PC-9 (cell line): ENCODE data around the gene RUNX2. TPM values are rescaled to one million over a fixed set of nuclear protein-coding genes. Genes with fewer than 3 reads are reported as not detected.

Source experiments
- BruUV-seq: library from RNA; stranded (reverse); fragments of 400-500 nt; replicated peaks from 2 replicates; lab custom pipeline; 2021; lab: Mats Ljungman, UMichigan
- CTCF ChIA-PET: fragments of 300-600 bp; sonication (Branson Sonifier 250); formaldehyde crosslinking; loops from one replicate; lab custom pipeline; 2022; ENCODE audit warnings: antibody characterized with exemption; lab: Charles Lee
- POLR2A ChIA-PET: fragments of 300-600 bp; sonication (Branson Sonifier 250); formaldehyde crosslinking; loops from one replicate; lab custom pipeline; 2022; ENCODE audit warnings: antibody characterized with exemption; ENCODE audit not compliant: unreplicated experiment; lab: Charles Lee
- DNase-seq, 2 experiments: peaks; one replicate each; pipeline versions ENCODE4 v3.0.0 to v3.0.0-alpha.2; 2015 to 2022; ENCODE audit warnings: mixed read lengths in 1 of 2
- H2AFZ ChIP-seq: fragments of 200-600 bp; sonication (generic); 2 replicates; pipeline ENCODE4 v1.8.1; 2017; ENCODE audit warnings: antibody characterized with exemption
- H3F3A ChIP-seq: fragments of 200-600 bp; sonication (generic); 2 replicates; pipeline ENCODE4 v1.8.1; 2017; ENCODE audit warnings: antibody characterized with exemption, mild to moderate bottlenecking, low read depth; ENCODE audit not compliant: insufficient read depth
- H3K27ac ChIP-seq: fragments of 200-600 bp; sonication (generic); 2 replicates; pipeline ENCODE4 v1.6.1; 2016; ENCODE audit warnings: mixed run types
- H3K27me3 ChIP-seq: fragments of 200-600 bp; sonication (generic); 2 replicates; pipeline ENCODE4 v1.6.1; 2016; ENCODE audit warnings: low read depth, mixed run types; ENCODE audit not compliant: insufficient read depth
- H3K36me3 ChIP-seq: fragments of 200-600 bp; sonication (generic); 2 replicates; pipeline ENCODE4 v1.6.1; 2016; ENCODE audit warnings: low read depth, mixed run types
- H3K4me1 ChIP-seq: fragments of 200-600 bp; sonication (generic); replicated peaks from 2 replicates; pipeline ENCODE4 v1.6.1; 2016; ENCODE audit warnings: mixed run types; ENCODE audit not compliant: insufficient read depth
- H3K4me2 ChIP-seq: fragments of 200-600 bp; sonication (generic); 2 replicates; pipeline ENCODE4 v1.6.1; 2017; ENCODE audit warnings: mixed run types
- H3K4me3 ChIP-seq: fragments of 200-600 bp; sonication (generic); 2 replicates; pipeline ENCODE4 v1.6.1; 2016; ENCODE audit warnings: mixed run types
- H3K79me2 ChIP-seq: fragments of 200-600 bp; sonication (generic); 2 replicates; pipeline ENCODE4 v1.6.1; 2017; ENCODE audit warnings: low read depth, mixed run types
- H3K9me2 ChIP-seq: fragments of 200-600 bp; sonication (generic); 2 replicates; pipeline ENCODE4 v1.8.1; 2017; ENCODE audit warnings: mild to moderate bottlenecking; ENCODE audit not compliant: insufficient read depth
- H3K9me3 ChIP-seq: fragments of 200-600 bp; sonication (generic); 2 replicates; pipeline ENCODE4 v1.8.1; 2016; ENCODE audit warnings: low read depth; ENCODE audit not compliant: insufficient read depth
- H4K20me1 ChIP-seq: fragments of 200-600 bp; sonication (generic); 2 replicates; pipeline ENCODE4 v1.8.1; 2017; ENCODE audit not compliant: insufficient read depth
- CTCF ChIP-seq: fragments of 200-600 bp; sonication (generic); conservative IDR thresholded peaks from 2 replicates; pipeline ENCODE4 v1.6.1; 2017; ENCODE audit warnings: mixed run types, antibody characterized with exemption, mild to moderate bottlenecking, moderate library complexity
- EZH2 ChIP-seq: fragments of 200-600 bp; sonication (generic); IDR thresholded peaks from 2 replicates; pipeline ENCODE4 v1.8.0; 2017; ENCODE audit warnings: antibody characterized with exemption, low read depth
- intact Hi-C: fragments of 100-400 bp; cut with micrococcal nuclease; formaldehyde crosslinking; loops from one replicate; pipeline ENCODE4 v1.10.0; 2022; ENCODE audit not compliant: unreplicated experiment
- total RNA-seq: library from RNA; stranded (reverse); gene quantifications from 2 replicates; pipeline ENCODE4 v1.2.3, GENCODE V29; 2021

Gene RUNX2
- total RNA-seq, 1 experiment from 2014 or later: 12.5 TPM

- TF ChIP-seq EZH2 (no peak), CTCF (no peak)
- BruUV-seq: no TSS peak
Measured at GRCh38 chr6:45326698-45327417, 1.3 kb upstream of the RUNX2 start.

GRCh38 chr6:45328523-45328922, 393 bp downstream of the RUNX2 start:
- no peaks in the 10 kb centered on the region for H3K36me3 ChIP-seq
- no TSS peak for BruUV-seq
- POLR2A ChIA-PET: no interaction called here
- no peaks in the 10 kb centered on the region for H3K27me3 ChIP-seq
- no peak overlapping the region for H2AFZ ChIP-seq
- CTCF ChIA-PET: interaction anchor here (0.6 kb wide), 1 partner anchor 19 kb away, joined by 3 read pairs; no protein-coding TSS in a partner anchor
- H3K9me3 ChIP-seq: no peaks in the 10 kb centered on the region
- intact Hi-C loops: no loop called here
- H3F3A ChIP-seq: no peaks in the 10 kb centered on the region
- no peak for TF ChIP-seq CTCF
- no peak for TF ChIP-seq EZH2
- H3K4me3 ChIP-seq: no peak overlapping the region
- DNase-seq: no peak
- peaks cover 3% of the 10 kb centered on the region; the same call in 1 of the 2 replicates for H3K9me2 ChIP-seq
- no peak overlapping the region for H3K4me2 ChIP-seq
- H3K27ac ChIP-seq: no peak overlapping the region
- no peaks in the 10 kb centered on the region for H3K79me2 ChIP-seq
- no peaks in the 10 kb centered on the region for H3K4me1 ChIP-seq
- no peaks in the 10 kb centered on the region for H4K20me1 ChIP-seq

More at GRCh38 chr6:45326698-45327417, 1.3 kb upstream of the RUNX2 start:
- H2AFZ ChIP-seq: no peak overlapping the region
- peaks cover 3% of the 10 kb centered on the region; the same call in 1 of the 2 replicates for H3K9me2 ChIP-seq
- no peak for DNase-seq
- H3K79me2 ChIP-seq: no peaks in the 10 kb centered on the region
- no peaks in the 10 kb centered on the region for H4K20me1 ChIP-seq
- no peaks in the 10 kb centered on the region for H3K9me3 ChIP-seq
- ChIA-PET CTCF (no interaction called here), POLR2A (interaction anchor here (0.6 kb wide), 2 partner anchors 468 to 803 kb away, joined by 3 read pairs; no protein-coding TSS in a partner anchor)
- no peak overlapping the region for H3K27ac ChIP-seq
- no peak overlapping the region for H3K4me3 ChIP-seq
- H3F3A ChIP-seq: no peaks in the 10 kb centered on the region
- intact Hi-C loops: no loop called here
- no peaks in the 10 kb centered on the region for H3K27me3 ChIP-seq
- H3K4me2 ChIP-seq: no peak overlapping the region
- H3K4me1 ChIP-seq: no peaks in the 10 kb centered on the region
- H3K36me3 ChIP-seq: no peaks in the 10 kb centered on the region

- Histone ChIP-seq H3K4me3 (no peak overlapping the region), H3F3A (no peaks in the 10 kb centered on the region), H3K79me2 (no peaks in the 10 kb centered on the region), H4K20me1 (no peaks in the 10 kb centered on the region), H3K36me3 (no peaks in the 10 kb centered on the region), H2AFZ (no peak overlapping the region), H3K9me2 (no peaks in the 10 kb centered on the region; the same call in 1 of the 2 replicates), H3K9me3 (no peaks in the 10 kb centered on the region), H3K4me1 (no peaks in the 10 kb centered on the region), H3K27ac (no peak overlapping the region), H3K27me3 (no peaks in the 10 kb centered on the region), H3K4me2 (no peak overlapping the region)
- no peak for TF ChIP-seq CTCF
- TF ChIP-seq EZH2: no peak
- BruUV-seq: no TSS peak
- intact Hi-C loops: no loop called here
- DNase-seq: no peak
- POLR2A ChIA-PET: interaction anchor here (0.6 kb wide), 1 partner anchor 342 kb away, joined by 3 read pairs; no protein-coding TSS in a partner anchor
- CTCF ChIA-PET: no interaction called here
Measured at GRCh38 chr6:45344900-45345299, 16.8 kb downstream of the RUNX2 start.
